ENCODE results near the gene QRFP.

QRFP gene

GRCh38 chr9:130854835-130855234, 41.8 kb downstream of the QRFP start:
- Histone ChIP-seq H2BK5ac (ENCODE audit: low read depth, low read length, poor library complexity, severe bottlenecking) (no peak overlapping the region), H4K8ac (ENCODE audit: low read length) (peak overlapping the region; percentile 61), H3K9ac (ENCODE audit: low read length) (peak overlapping the region; percentile 45), H3K4me1 (ENCODE audit: control insufficient read depth, insufficient read depth, low read depth, low read length) (peaks cover 25% of the 10 kb centered on the region), H2BK12ac (ENCODE audit: low read length in 2 of 2) (no peak overlapping the region), H3K18ac (ENCODE audit: low read depth in 1 of 2, low read length in 2 of 2) (no peak overlapping the region), H3K27me3 (ENCODE audit: control insufficient read depth in 1 of 2, insufficient read depth in 1 of 2, low read length in 2 of 2) (no peaks in the 10 kb centered on the region), H3K4ac (ENCODE audit: low read depth in 1 of 2, low read length in 2 of 2) (no peak overlapping the region), H2AK5ac (ENCODE audit: low read length, severe bottlenecking) (no peak overlapping the region), H2AFZ (ENCODE audit: low read depth, low read length) (no peak overlapping the region), H4K91ac (ENCODE audit: low read length) (no peak overlapping the region), H3K4me2 (ENCODE audit: low read length, poor library complexity, severe bottlenecking) (no peak overlapping the region), H3K4me3 (ENCODE audit: insufficient read depth in 1 of 2, low read depth in 1 of 2, low read length in 2 of 2) (no peak overlapping the region), H3K9me3 (ENCODE audit: control insufficient read depth, low read length) (no peaks in the 10 kb centered on the region), H3K79me1 (replicated peaks; ENCODE audit: low read length, poor library complexity, severe bottlenecking) (no peaks in the 10 kb centered on the region), H3K27ac (ENCODE audit: low read length, poor library complexity, severe bottlenecking) (no peak overlapping the region), H2BK120ac (ENCODE audit: low read depth, low read length) (no peak overlapping the region), H2BK15ac (ENCODE audit: low read depth, poor library complexity, severe bottlenecking) (peak overlapping the region; percentile 88), H3K36me3 (ENCODE audit: control insufficient read depth in 1 of 2, insufficient read depth in 2 of 2, low read depth in 1 of 2, low read length in 2 of 2) (peaks cover 24 to 58% of the 10 kb centered on the region in 2 experiments), H3K23ac (ENCODE audit: low read length in 2 of 2) (no peak overlapping the region), H3K14ac (ENCODE audit: low read length in 2 of 2) (no peak overlapping the region)
- no peak for DNase-seq
- 97% methylated on average over 9 of the region's 9 CpGs for WGBS

GRCh38 chr9:130854092-130854491, 42.5 kb downstream of the QRFP start:
- H3K9me3 ChIP-seq (ENCODE audit: control insufficient read depth, low read length), result no peaks in the 10 kb centered on the region
- no peak overlapping the region for H2BK5ac ChIP-seq (ENCODE audit: low read depth, low read length, poor library complexity, severe bottlenecking)
- H3K4ac ChIP-seq (ENCODE audit: low read depth in 1 of 2, low read length in 2 of 2), result no peak overlapping the region
- H3K23ac ChIP-seq (ENCODE audit: low read length in 2 of 2), result no peak overlapping the region
- no peak overlapping the region for H2BK15ac ChIP-seq (ENCODE audit: low read depth, poor library complexity, severe bottlenecking)
- peak; percentile 55 for DNase-seq
- H3K36me3 ChIP-seq (ENCODE audit: control insufficient read depth in 1 of 2, insufficient read depth in 2 of 2, low read depth in 1 of 2, low read length in 2 of 2), result peaks cover 21 to 58% of the 10 kb centered on the region in 2 experiments
- H2BK12ac ChIP-seq (ENCODE audit: low read length in 2 of 2), result no peak overlapping the region
- no peak overlapping the region for H2BK120ac ChIP-seq (ENCODE audit: low read depth, low read length)
- H4K8ac ChIP-seq (ENCODE audit: low read length), result no peak overlapping the region
- WGBS, result 60% methylated on average over 7 of the region's 8 CpGs
- no peak overlapping the region for H3K18ac ChIP-seq (ENCODE audit: low read depth in 1 of 2, low read length in 2 of 2)
- H3K14ac ChIP-seq (ENCODE audit: low read length in 2 of 2), result no peak overlapping the region
- H3K79me1 ChIP-seq (replicated peaks; ENCODE audit: low read length, poor library complexity, severe bottlenecking), result no peaks in the 10 kb centered on the region
- H3K9ac ChIP-seq (ENCODE audit: low read length), result peak overlapping the region; percentile 45
- no peak overlapping the region for H3K4me3 ChIP-seq (ENCODE audit: insufficient read depth in 1 of 2, low read depth in 1 of 2, low read length in 2 of 2)
- H3K27me3 ChIP-seq (ENCODE audit: control insufficient read depth in 1 of 2, insufficient read depth in 1 of 2, low read length in 2 of 2), result no peaks in the 10 kb centered on the region
- H2AFZ ChIP-seq (ENCODE audit: low read depth, low read length), result no peak overlapping the region
- H3K4me1 ChIP-seq (ENCODE audit: control insufficient read depth, insufficient read depth, low read depth, low read length), result peaks cover 23% of the 10 kb centered on the region
- no peak overlapping the region for H2AK5ac ChIP-seq (ENCODE audit: low read length, severe bottlenecking)
- no peak overlapping the region for H3K4me2 ChIP-seq (ENCODE audit: low read length, poor library complexity, severe bottlenecking)
- no peak overlapping the region for H3K27ac ChIP-seq (ENCODE audit: low read length, poor library complexity, severe bottlenecking)
- H4K91ac ChIP-seq (ENCODE audit: low read length), result no peak overlapping the region

- Histone ChIP-seq H2BK12ac (ENCODE audit: low read length in 2 of 2) (no peak overlapping the region), H3K23ac (ENCODE audit: low read length in 2 of 2) (no peak overlapping the region), H3K4me2 (ENCODE audit: low read length, poor library complexity, severe bottlenecking) (no peak overlapping the region), H2AK5ac (ENCODE audit: low read length, severe bottlenecking) (no peak overlapping the region), H3K4me1 (ENCODE audit: control insufficient read depth, insufficient read depth, low read depth, low read length) (peaks cover 24% of the 10 kb centered on the region), H2BK15ac (ENCODE audit: low read depth, poor library complexity, severe bottlenecking) (no peak overlapping the region), H3K79me1 (replicated peaks; ENCODE audit: low read length, poor library complexity, severe bottlenecking) (no peaks in the 10 kb centered on the region), H2BK120ac (ENCODE audit: low read depth, low read length) (no peak overlapping the region), H3K27ac (ENCODE audit: low read length, poor library complexity, severe bottlenecking) (no peak overlapping the region), H3K27me3 (ENCODE audit: control insufficient read depth in 1 of 2, insufficient read depth in 1 of 2, low read length in 2 of 2) (no peaks in the 10 kb centered on the region), H3K18ac (ENCODE audit: low read depth in 1 of 2, low read length in 2 of 2) (no peak overlapping the region), H3K4me3 (ENCODE audit: insufficient read depth in 1 of 2, low read depth in 1 of 2, low read length in 2 of 2) (no peak overlapping the region), H4K91ac (ENCODE audit: low read length) (no peak overlapping the region), H3K9me3 (ENCODE audit: control insufficient read depth, low read length) (no peaks in the 10 kb centered on the region), H3K9ac (ENCODE audit: low read length) (peak overlapping the region; percentile 10), H2AFZ (ENCODE audit: low read depth, low read length) (no peak overlapping the region), H3K4ac (ENCODE audit: low read depth in 1 of 2, low read length in 2 of 2) (no peak overlapping the region), H3K14ac (ENCODE audit: low read length in 2 of 2) (no peak overlapping the region), H3K36me3 (ENCODE audit: control insufficient read depth in 1 of 2, insufficient read depth in 2 of 2, low read depth in 1 of 2, low read length in 2 of 2) (peaks cover 21 to 49% of the 10 kb centered on the region in 2 experiments), H4K8ac (ENCODE audit: low read length) (no peak overlapping the region), H2BK5ac (ENCODE audit: low read depth, low read length, poor library complexity, severe bottlenecking) (no peak overlapping the region)
- WGBS, result 97% methylated on average over 7 of the region's 7 CpGs
- DNase-seq, result no peak
These were observed 43.8 kb downstream of the QRFP start for GRCh38 chr9:130852801-130853200.

- 97% methylated on average over 9 of the region's 9 CpGs for WGBS
- no peak overlapping the region for H2AFZ ChIP-seq (ENCODE audit: low read depth, low read length)
These were observed 47.3 kb downstream of the QRFP start for GRCh38 chr9:130849356-130849755.

More at GRCh38 chr9:130849356-130849755, 47.3 kb downstream of the QRFP start:
- Histone ChIP-seq H3K14ac (ENCODE audit: low read length in 2 of 2) (no peak overlapping the region), H3K4me1 (ENCODE audit: control insufficient read depth, insufficient read depth, low read depth, low read length) (peaks cover 30% of the 10 kb centered on the region), H2AK5ac (ENCODE audit: low read length, severe bottlenecking) (no peak overlapping the region), H3K36me3 (ENCODE audit: control insufficient read depth in 1 of 2, insufficient read depth in 2 of 2, low read depth in 1 of 2, low read length in 2 of 2) (peaks cover 6 to 18% of the 10 kb centered on the region in 2 experiments), H2BK120ac (ENCODE audit: low read depth, low read length) (no peak overlapping the region), H2BK15ac (ENCODE audit: low read depth, poor library complexity, severe bottlenecking) (no peak overlapping the region), H3K27ac (ENCODE audit: low read length, poor library complexity, severe bottlenecking) (peak overlapping the region; percentile 54), H3K18ac (ENCODE audit: low read depth in 1 of 2, low read length in 2 of 2) (no peak overlapping the region), H3K79me1 (replicated peaks; ENCODE audit: low read length, poor library complexity, severe bottlenecking) (no peaks in the 10 kb centered on the region), H3K4ac (ENCODE audit: low read depth in 1 of 2, low read length in 2 of 2) (no peak overlapping the region), H3K9me3 (ENCODE audit: control insufficient read depth, low read length) (no peaks in the 10 kb centered on the region), H3K9ac (ENCODE audit: low read length) (peak overlapping the region; percentile 72), H3K27me3 (ENCODE audit: control insufficient read depth in 1 of 2, insufficient read depth in 1 of 2, low read length in 2 of 2) (no peaks in the 10 kb centered on the region), H3K23ac (ENCODE audit: low read length in 2 of 2) (no peak overlapping the region), H4K91ac (ENCODE audit: low read length) (no peak overlapping the region), H3K4me3 (ENCODE audit: insufficient read depth in 1 of 2, low read depth in 1 of 2, low read length in 2 of 2) (no peak overlapping the region), H2BK12ac (ENCODE audit: low read length in 2 of 2) (no peak overlapping the region), H3K4me2 (ENCODE audit: low read length, poor library complexity, severe bottlenecking) (no peak overlapping the region), H4K8ac (ENCODE audit: low read length) (no peak overlapping the region), H2BK5ac (ENCODE audit: low read depth, low read length, poor library complexity, severe bottlenecking) (no peak overlapping the region)
- DNase-seq, result no peak
